RWPE2 (cell line): ENCODE data around the gene IGF2R.

Experiments
- ATAC-seq: fragments of 200-7000 bp; cut with Tn5 transposase; 3 replicates; pipeline ENCODE4 v1.9.1; 2021; ENCODE audit warnings: low read depth
- DNase-seq: peaks from one replicate; pipeline ENCODE4 v3.0.0-alpha.2; 2020; ENCODE audit warnings: low spot score
- H3K27ac ChIP-seq: fragments of 450-650 bp; 2 replicates; pipeline ENCODE4 v1.5.1; 2017; ENCODE audit warnings: mild to moderate bottlenecking; ENCODE audit not compliant: poor library complexity, severe bottlenecking
- H3K27me3 ChIP-seq: fragments of 250-450 bp; sonication (Bioruptor Pico); 2 replicates; pipeline ENCODE4 v1.5.1; 2021; ENCODE audit warnings: mild to moderate bottlenecking, moderate library complexity; ENCODE audit not compliant: insufficient read depth, poor library complexity, severe bottlenecking
- H3K36me3 ChIP-seq: fragments of 250-450 bp; sonication (Bioruptor Pico); 2 replicates; pipeline ENCODE4 v1.5.1; 2020; ENCODE audit warnings: low read depth, mild to moderate bottlenecking, moderate library complexity
- H3K4me1 ChIP-seq: fragments of 250-450 bp; sonication (Bioruptor Pico); 2 replicates; pipeline ENCODE4 v1.5.1; 2021; ENCODE audit warnings: mild to moderate bottlenecking, moderate library complexity; ENCODE audit not compliant: insufficient read depth, poor library complexity, severe bottlenecking
- H3K4me3 ChIP-seq: fragments of 250-450 bp; sonication (Bioruptor Pico); 2 replicates; pipeline ENCODE4 v1.5.1; 2021; ENCODE audit warnings: mild to moderate bottlenecking, moderate library complexity; ENCODE audit not compliant: severe bottlenecking
- H3K9me3 ChIP-seq: fragments of 250-450 bp; sonication (Bioruptor Pico); 2 replicates; pipeline ENCODE4 v1.5.1; 2021; ENCODE audit warnings: mild to moderate bottlenecking, moderate library complexity; ENCODE audit not compliant: severe bottlenecking
- CTCF ChIP-seq: fragments of 450-650 bp; IDR thresholded peaks from one replicate; pipeline ENCODE4 v1.5.1; 2017; ENCODE audit warnings: mild to moderate bottlenecking, moderate library complexity; ENCODE audit not compliant: poor library complexity, severe bottlenecking

The IGF2R gene

GRCh38 chr6:160070427-160070826, 101.5 kb downstream of the IGF2R start:
- H3K27ac ChIP-seq: no peak overlapping the region
- no peak for ATAC-seq
- peaks cover 76% of the 10 kb centered on the region for H3K36me3 ChIP-seq
- H3K4me3 ChIP-seq: no peak overlapping the region
- H3K4me1 ChIP-seq: no peaks in the 10 kb centered on the region
- DNase-seq: no peak
- no peaks in the 10 kb centered on the region for H3K9me3 ChIP-seq
- no peak for TF ChIP-seq CTCF
- H3K27me3 ChIP-seq: no peaks in the 10 kb centered on the region

DNA sequence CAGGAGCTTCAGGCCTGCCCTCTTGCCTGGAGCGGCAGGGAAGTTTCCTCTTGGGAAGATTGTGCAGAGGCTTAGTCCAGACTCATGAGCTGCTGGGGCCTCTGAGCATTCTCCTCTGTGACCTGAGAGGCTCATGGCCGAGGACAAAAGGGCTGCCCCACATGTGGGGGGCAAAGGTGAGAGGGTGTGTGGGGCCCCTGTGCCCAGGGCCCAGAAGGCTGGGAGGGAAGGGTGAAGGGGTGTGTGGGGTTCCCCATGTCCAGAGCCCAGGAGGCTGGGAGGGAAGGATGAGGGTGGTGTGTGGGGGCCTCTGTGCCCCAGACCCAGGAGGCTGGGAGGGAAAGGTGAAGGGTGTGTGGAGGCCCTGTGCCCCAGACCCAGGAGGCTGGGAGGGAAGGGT, 101.9 kb downstream of the IGF2R start:
- no peak for ATAC-seq
- no peak for TF ChIP-seq CTCF
- H3K27me3 ChIP-seq: no peaks in the 10 kb centered on the region
- H3K9me3 ChIP-seq: no peaks in the 10 kb centered on the region
- no peak overlapping the region for H3K27ac ChIP-seq
- no peak for DNase-seq
- peaks cover 79% of the 10 kb centered on the region for H3K36me3 ChIP-seq
- H3K4me1 ChIP-seq: no peaks in the 10 kb centered on the region
- H3K4me3 ChIP-seq: no peak overlapping the region

DNA sequence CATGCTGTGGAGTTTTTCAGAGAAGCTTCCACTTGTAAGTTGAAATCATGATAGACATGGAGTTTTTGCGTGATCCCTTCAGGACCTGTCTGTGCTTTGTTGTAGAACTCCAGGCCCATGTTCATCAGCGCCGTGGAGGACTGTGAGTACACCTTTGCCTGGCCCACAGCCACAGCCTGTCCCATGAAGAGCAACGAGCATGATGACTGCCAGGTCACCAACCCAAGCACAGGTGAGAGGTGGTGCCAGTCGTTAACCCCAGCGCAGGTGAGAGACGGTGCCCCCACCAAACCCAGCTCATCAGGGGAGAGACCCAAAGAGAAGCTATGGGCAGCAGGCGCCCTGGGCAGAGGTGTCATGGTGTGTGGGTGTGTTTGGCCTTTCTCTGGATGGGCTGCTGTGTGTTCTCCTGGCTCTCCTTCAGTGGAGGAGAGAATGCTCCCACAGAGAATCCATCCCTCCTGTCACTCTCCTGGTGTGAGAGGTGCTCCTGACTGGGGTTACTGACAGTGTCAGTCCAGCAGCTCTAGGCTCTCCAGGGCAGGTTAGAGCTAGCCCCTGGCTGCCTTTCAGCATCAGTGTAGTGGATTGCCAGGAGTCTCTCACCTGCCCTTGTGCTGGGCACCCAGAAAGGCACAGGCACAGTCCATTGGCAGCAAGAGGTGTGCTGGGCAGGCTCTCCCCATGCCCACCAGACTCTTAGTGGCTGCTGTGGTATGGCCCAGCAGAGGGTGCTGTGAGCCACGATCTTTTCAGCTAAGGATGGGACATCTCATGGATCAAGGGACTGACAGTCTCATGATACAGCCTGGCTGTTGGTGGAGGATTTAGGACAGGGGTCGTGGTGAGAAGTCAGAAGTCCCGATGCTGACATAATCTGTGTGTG, 103.2 kb downstream of the IGF2R start:
- H3K4me1 ChIP-seq: no peaks in the 10 kb centered on the region
- no peak overlapping the region for H3K27ac ChIP-seq
- H3K27me3 ChIP-seq: no peaks in the 10 kb centered on the region
- no peak overlapping the region for H3K4me3 ChIP-seq
- DNase-seq (no peak), ATAC-seq (peak; percentile 42)
- no peaks in the 10 kb centered on the region for H3K9me3 ChIP-seq
- H3K36me3 ChIP-seq: peaks cover 78% of the 10 kb centered on the region
- peak; percentile 9 for TF ChIP-seq CTCF

- no peak for TF ChIP-seq CTCF
- Histone ChIP-seq H3K4me3 (no peak overlapping the region), H3K36me3 (peaks cover 83% of the 10 kb centered on the region), H3K27ac (no peak overlapping the region), H3K27me3 (no peaks in the 10 kb centered on the region), H3K4me1 (no peaks in the 10 kb centered on the region), H3K9me3 (no peaks in the 10 kb centered on the region)
- DNase-seq (no peak), ATAC-seq (no peak)
These were observed 104.4 kb downstream of the IGF2R start for GRCh38 chr6:160073272-160073671.

DNA sequence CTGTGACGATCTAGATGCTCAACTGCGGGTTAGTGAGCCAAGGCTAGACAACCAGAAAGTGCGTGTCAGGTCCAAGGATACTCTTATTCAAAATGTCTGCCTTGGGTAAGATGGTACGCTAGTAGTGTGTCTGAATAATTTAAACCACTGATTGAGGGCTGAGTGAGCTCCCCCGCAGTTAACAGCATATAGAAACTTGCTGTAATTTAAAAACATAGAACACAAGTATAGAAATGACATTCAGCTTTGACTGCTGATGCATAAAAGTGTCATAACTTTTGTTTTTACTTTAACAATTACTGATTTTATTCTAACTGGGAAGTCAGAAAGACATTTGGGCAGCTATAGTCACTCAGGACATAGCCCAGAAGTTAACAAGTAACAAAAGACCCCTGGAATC, 107.1 kb downstream of the IGF2R start:
- no peak for ATAC-seq
- H3K4me3 ChIP-seq: no peak overlapping the region
- H3K4me1 ChIP-seq: no peaks in the 10 kb centered on the region
- no peak overlapping the region for H3K27ac ChIP-seq
- H3K36me3 ChIP-seq: peaks cover 92% of the 10 kb centered on the region
- H3K9me3 ChIP-seq: no peaks in the 10 kb centered on the region
- no peak for DNase-seq
- no peaks in the 10 kb centered on the region for H3K27me3 ChIP-seq
- no peak for TF ChIP-seq CTCF
